GM21526 (cell line): Measurements from ENCODE around the gene ANO8.

ENCODE experiments used
- ATAC-seq: cut with Tn5 transposase; IDR thresholded peaks from one replicate; pipeline ENCODE4 v1.9.1; 2021; ENCODE audit warnings: moderate library complexity; ENCODE audit not compliant: unreplicated experiment, low FRiP score

Gene ANO8

GRCh38 chr19:17329366-17330261 lies 5.0 kb downstream of the ANO8 start:
- no peak for ATAC-seq

GRCh38 chr19:17328517-17329365 lies 5.9 kb downstream of the ANO8 start:
- no peak for ATAC-seq

GRCh38 chr19:17327654-17328516 lies 6.8 kb downstream of the ANO8 start:
- no peak for ATAC-seq

GRCh38 chr19:17327068-17327653 lies 7.5 kb downstream of the ANO8 start:
- ATAC-seq: no peak

- ATAC-seq: no peak
Observed at GRCh38 chr19:17326595-17326966, 8.1 kb downstream of the ANO8 start.

- ATAC-seq: no peak
Observed at GRCh38 chr19:17325881-17326594, 8.6 kb downstream of the ANO8 start.

GRCh38 chr19:17325133-17325532 lies 9.5 kb downstream of the ANO8 start:
- no peak for ATAC-seq

GRCh38 chr19:17324357-17325114 lies 10.1 kb downstream of the ANO8 start:
- ATAC-seq: no peak

- ATAC-seq: no peak
Observed at GRCh38 chr19:17323964-17324332, 10.7 kb downstream of the ANO8 start.

GRCh38 chr19:17323300-17323963 lies 11.2 kb downstream of the ANO8 start:
- no peak for ATAC-seq

- no peak for ATAC-seq
Observed at GRCh38 chr19:17322854-17323253, 11.8 kb downstream of the ANO8 start.

- no peak for ATAC-seq
Observed at GRCh38 chr19:17321655-17322489, 12.8 kb downstream of the ANO8 start.

GRCh38 chr19:17320435-17320834 lies 14.2 kb downstream of the ANO8 start:
- ATAC-seq: no peak

- ATAC-seq: no peak
Observed at GRCh38 chr19:17319473-17320238, 15.0 kb downstream of the ANO8 start.

GRCh38 chr19:17318966-17319365 lies 15.7 kb downstream of the ANO8 start:
- ATAC-seq: no peak

GRCh38 chr19:17314007-17314593 lies 20.6 kb downstream of the ANO8 start:
- ATAC-seq: no peak
